C4-2B (cell line): ENCODE data around the gene SP5.

Experiments
- ZFX ChIP-seq: fragments of 450-650 bp; IDR thresholded peaks from 2 replicates; pipeline ENCODE4 v1.6.1; 2017
- TF ChIP-seq, protein P1 (sequence below): fragments of 450-650 bp; conservative IDR thresholded peaks from 2 replicates; pipeline ENCODE4 v1.5.1; 2017; ENCODE audit warnings: mild to moderate bottlenecking

DNA sequence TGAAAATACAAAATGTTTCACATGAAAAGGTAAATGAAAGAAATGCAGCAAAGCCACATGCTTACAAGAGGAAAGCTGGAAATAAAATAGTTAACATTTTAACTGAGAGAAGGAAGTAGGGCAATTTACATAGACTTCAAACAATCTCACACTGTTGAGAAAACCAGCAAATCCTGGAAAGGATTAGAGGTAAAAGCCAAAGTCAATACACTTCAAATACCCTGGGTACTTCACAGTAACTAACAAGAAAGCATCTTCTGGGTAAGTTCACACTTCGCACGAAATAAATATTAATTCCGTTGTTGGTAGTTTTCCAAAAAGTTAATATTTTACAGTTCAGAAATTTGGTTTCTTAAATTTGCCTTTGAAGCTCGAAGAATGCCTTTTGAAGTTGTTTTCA, 51.6 kb downstream of the SP5 start:
- TF ChIP-seq, protein P1, sequence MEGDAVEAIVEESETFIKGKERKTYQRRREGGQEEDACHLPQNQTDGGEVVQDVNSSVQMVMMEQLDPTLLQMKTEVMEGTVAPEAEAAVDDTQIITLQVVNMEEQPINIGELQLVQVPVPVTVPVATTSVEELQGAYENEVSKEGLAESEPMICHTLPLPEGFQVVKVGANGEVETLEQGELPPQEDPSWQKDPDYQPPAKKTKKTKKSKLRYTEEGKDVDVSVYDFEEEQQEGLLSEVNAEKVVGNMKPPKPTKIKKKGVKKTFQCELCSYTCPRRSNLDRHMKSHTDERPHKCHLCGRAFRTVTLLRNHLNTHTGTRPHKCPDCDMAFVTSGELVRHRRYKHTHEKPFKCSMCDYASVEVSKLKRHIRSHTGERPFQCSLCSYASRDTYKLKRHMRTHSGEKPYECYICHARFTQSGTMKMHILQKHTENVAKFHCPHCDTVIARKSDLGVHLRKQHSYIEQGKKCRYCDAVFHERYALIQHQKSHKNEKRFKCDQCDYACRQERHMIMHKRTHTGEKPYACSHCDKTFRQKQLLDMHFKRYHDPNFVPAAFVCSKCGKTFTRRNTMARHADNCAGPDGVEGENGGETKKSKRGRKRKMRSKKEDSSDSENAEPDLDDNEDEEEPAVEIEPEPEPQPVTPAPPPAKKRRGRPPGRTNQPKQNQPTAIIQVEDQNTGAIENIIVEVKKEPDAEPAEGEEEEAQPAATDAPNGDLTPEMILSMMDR: no peak
- TF ChIP-seq ZFX: no peak
